Caco-2 (cell line): ENCODE measurements around the gene PRDM11. TPM values are rescaled to one million over a fixed set of nuclear protein-coding genes. Genes with fewer than 3 reads are reported as not detected.

ENCODE experiments used
- BruUV-seq: library from RNA; stranded (reverse); fragments of 400-500 nt; replicated peaks from 2 replicates; lab custom pipeline; 2021; lab: Mats Ljungman, UMichigan
- CTCF ChIA-PET: fragments of 300-600 bp; sonication (Branson Sonifier 250); formaldehyde crosslinking; loops from one replicate; lab custom pipeline; 2022; ENCODE audit warnings: antibody characterized with exemption; lab: Charles Lee
- POLR2A ChIA-PET: fragments of 300-600 bp; sonication (Branson Sonifier 250); formaldehyde crosslinking; loops from one replicate; lab custom pipeline; 2022; ENCODE audit warnings: antibody characterized with exemption; lab: Charles Lee
- DNase-seq, 2 experiments: peaks; one replicate each; pipeline versions ENCODE4 v3.0.0 to v3.0.0-alpha.2; 2020 to 2022
- H3K27me3 ChIP-seq: replicated peaks from 2 replicates; pipeline ENCODE4 v1.6.0; 2011; ENCODE audit warnings: low read length; ENCODE audit not compliant: control insufficient read depth, insufficient read depth
- H3K36me3 ChIP-seq: 2 replicates; pipeline ENCODE4 v1.5.1; 2011; ENCODE audit warnings: low read length; ENCODE audit not compliant: control insufficient read depth, insufficient read depth
- H3K4me1 ChIP-seq: fragments of 250-450 bp; sonication (Bioruptor Pico); 2 replicates; pipeline ENCODE4 v1.5.1; 2020; ENCODE audit warnings: mild to moderate bottlenecking
- H3K4me3 ChIP-seq: 2 replicates; pipeline ENCODE4 v1.5.1; 2011; ENCODE audit warnings: low read depth, mild to moderate bottlenecking, control low read depth, low read length
- H3K9me3 ChIP-seq: fragments of 250-450 bp; sonication (Bioruptor Pico); 2 replicates; pipeline ENCODE4 v1.5.1; 2020; ENCODE audit warnings: mild to moderate bottlenecking, moderate library complexity
- H3K27ac Mint-ChIP-seq: one replicate; pipeline ENCODE4 v1.8.0; 2022; ENCODE audit warnings: mixed read lengths; ENCODE audit not compliant: unreplicated experiment
- H3K27me3 Mint-ChIP-seq: one replicate; pipeline ENCODE4 v1.8.0; 2022; ENCODE audit warnings: mixed read lengths; ENCODE audit not compliant: insufficient read depth, unreplicated experiment
- H3K36me3 Mint-ChIP-seq: one replicate; pipeline ENCODE4 v1.8.0; 2022; ENCODE audit warnings: mild to moderate bottlenecking, mixed read lengths; ENCODE audit not compliant: insufficient read depth, unreplicated experiment
- H3K4me1 Mint-ChIP-seq: one replicate; pipeline ENCODE4 v1.8.0; 2022; ENCODE audit warnings: low read depth, mixed read lengths; ENCODE audit not compliant: unreplicated experiment
- H3K4me3 Mint-ChIP-seq: one replicate; pipeline ENCODE4 v1.8.0; 2022; ENCODE audit warnings: mild to moderate bottlenecking, moderate library complexity, mixed read lengths; ENCODE audit not compliant: unreplicated experiment
- H3K9me3 Mint-ChIP-seq: one replicate; pipeline ENCODE4 v1.8.0; 2022; ENCODE audit warnings: mixed read lengths; ENCODE audit not compliant: unreplicated experiment
- intact Hi-C: fragments of 100-400 bp; cut with micrococcal nuclease; formaldehyde crosslinking; loops from one replicate; pipeline ENCODE4 v1.10.0; 2022; ENCODE audit not compliant: unreplicated experiment
- total RNA-seq: library from RNA; stranded (reverse); gene quantifications from 2 replicates; pipeline ENCODE4 v1.2.3, GENCODE V29; 2022
- TF ChIP-seq, protein P1 (sequence below), 2 experiments: fragments of 200-600 bp in 1 of 2; IDR thresholded peaks; 1 replicate in 1 of 2; 2 replicates in 1 of 2; pipeline versions ENCODE4 v1.5.1 to v1.8.0; 2011 to 2022; ENCODE audit warnings: antibody characterized with exemption in 1 of 2, control low read depth in 1 of 2, inconsistent platforms in 1 of 2, low read depth in 1 of 2, low read length in 1 of 2, mild to moderate bottlenecking in 1 of 2, moderate library complexity in 1 of 2; ENCODE audit not compliant: insufficient read depth in 1 of 2, severe bottlenecking in 1 of 2, unreplicated experiment in 1 of 2

PRDM11 gene
- total RNA-seq, 1 experiment from 2014 or later: 11.8 TPM

DNA sequence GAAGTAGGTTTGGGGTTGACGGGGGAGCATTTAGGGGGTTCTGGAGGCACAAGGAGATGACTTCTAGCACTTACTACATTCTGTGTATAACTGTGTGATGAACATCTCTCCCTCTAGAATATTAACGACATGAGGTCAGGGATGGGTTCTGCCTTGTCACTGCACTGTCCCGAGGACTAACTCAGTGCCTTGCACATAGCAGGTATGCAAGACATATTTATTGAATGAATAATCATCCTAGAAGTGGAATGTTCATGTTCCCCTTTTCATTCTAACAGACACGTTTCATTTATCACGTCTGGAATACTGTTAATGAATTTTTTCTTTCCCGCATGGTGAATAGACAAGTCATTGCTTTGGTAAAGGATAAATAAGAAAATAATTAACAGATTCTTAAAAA is 127.1 kb downstream of the PRDM11 start:
- H3K4me3 Mint-ChIP-seq: no peak overlapping the region
- H3K27ac Mint-ChIP-seq: no peak overlapping the region
- DNase-seq: no peak
- ChIA-PET CTCF (no interaction called here), POLR2A (no interaction called here)
- H3K4me3 ChIP-seq: no peak overlapping the region
- H3K27me3 Mint-ChIP-seq: peaks cover 8% of the 10 kb centered on the region
- no peaks in the 10 kb centered on the region for H3K9me3 Mint-ChIP-seq
- H3K27me3 ChIP-seq: no peaks in the 10 kb centered on the region
- H3K36me3 Mint-ChIP-seq: no peaks in the 10 kb centered on the region
- TF ChIP-seq, protein P1, sequence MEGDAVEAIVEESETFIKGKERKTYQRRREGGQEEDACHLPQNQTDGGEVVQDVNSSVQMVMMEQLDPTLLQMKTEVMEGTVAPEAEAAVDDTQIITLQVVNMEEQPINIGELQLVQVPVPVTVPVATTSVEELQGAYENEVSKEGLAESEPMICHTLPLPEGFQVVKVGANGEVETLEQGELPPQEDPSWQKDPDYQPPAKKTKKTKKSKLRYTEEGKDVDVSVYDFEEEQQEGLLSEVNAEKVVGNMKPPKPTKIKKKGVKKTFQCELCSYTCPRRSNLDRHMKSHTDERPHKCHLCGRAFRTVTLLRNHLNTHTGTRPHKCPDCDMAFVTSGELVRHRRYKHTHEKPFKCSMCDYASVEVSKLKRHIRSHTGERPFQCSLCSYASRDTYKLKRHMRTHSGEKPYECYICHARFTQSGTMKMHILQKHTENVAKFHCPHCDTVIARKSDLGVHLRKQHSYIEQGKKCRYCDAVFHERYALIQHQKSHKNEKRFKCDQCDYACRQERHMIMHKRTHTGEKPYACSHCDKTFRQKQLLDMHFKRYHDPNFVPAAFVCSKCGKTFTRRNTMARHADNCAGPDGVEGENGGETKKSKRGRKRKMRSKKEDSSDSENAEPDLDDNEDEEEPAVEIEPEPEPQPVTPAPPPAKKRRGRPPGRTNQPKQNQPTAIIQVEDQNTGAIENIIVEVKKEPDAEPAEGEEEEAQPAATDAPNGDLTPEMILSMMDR (IDR thresholded peaks at IDR 0.05; ENCODE audit: insufficient read depth in 1 of 2, low read depth in 1 of 2, low read length in 1 of 2, severe bottlenecking in 1 of 2, unreplicated experiment in 1 of 2): no peak
- H3K36me3 ChIP-seq: no peaks in the 10 kb centered on the region
- H3K4me1 ChIP-seq: peaks cover 4% of the 10 kb centered on the region; the same call in 1 of the 2 replicates
- intact Hi-C loops: no loop called here
- BruUV-seq: no TSS peak
- no peaks in the 10 kb centered on the region for H3K9me3 ChIP-seq
- peaks cover 14% of the 10 kb centered on the region for H3K4me1 Mint-ChIP-seq

DNA sequence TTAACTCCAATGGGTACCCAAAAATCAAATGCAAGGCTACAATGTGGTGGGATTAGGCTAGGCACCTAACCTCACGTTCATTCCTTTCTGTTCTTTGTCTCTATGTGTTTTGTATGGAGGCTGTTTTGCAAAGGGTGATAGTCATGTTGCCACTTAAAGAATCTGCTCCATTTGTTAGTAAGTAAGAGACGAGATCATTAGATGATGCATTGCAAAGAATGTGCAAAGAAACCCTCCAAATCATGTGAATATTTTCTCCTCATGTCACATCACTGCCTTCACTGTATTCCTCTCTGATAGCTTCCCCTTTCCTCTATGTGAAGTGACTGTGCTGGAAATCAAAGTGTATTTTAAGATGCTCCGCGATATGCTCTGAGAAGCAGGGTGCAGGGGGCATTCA is 127.8 kb downstream of the PRDM11 start:
- TF ChIP-seq, protein P1 (IDR thresholded peaks at IDR 0.05; ENCODE audit: insufficient read depth in 1 of 2, low read depth in 1 of 2, low read length in 1 of 2, severe bottlenecking in 1 of 2, unreplicated experiment in 1 of 2): no peak
- Mint-ChIP-seq H3K36me3 (no peaks in the 10 kb centered on the region), H3K4me3 (no peak overlapping the region), H3K4me1 (peaks cover 14% of the 10 kb centered on the region), H3K27ac (no peak overlapping the region), H3K9me3 (no peaks in the 10 kb centered on the region), H3K27me3 (peaks cover 8% of the 10 kb centered on the region)
- no peak for DNase-seq
- Histone ChIP-seq H3K9me3 (no peaks in the 10 kb centered on the region), H3K4me1 (peaks cover 4% of the 10 kb centered on the region; the same call in 1 of the 2 replicates), H3K4me3 (no peak overlapping the region), H3K36me3 (no peaks in the 10 kb centered on the region), H3K27me3 (no peaks in the 10 kb centered on the region)
- ChIA-PET CTCF (no interaction called here), POLR2A (no interaction called here)
- intact Hi-C loops: no loop called here
- no TSS peak for BruUV-seq

DNA sequence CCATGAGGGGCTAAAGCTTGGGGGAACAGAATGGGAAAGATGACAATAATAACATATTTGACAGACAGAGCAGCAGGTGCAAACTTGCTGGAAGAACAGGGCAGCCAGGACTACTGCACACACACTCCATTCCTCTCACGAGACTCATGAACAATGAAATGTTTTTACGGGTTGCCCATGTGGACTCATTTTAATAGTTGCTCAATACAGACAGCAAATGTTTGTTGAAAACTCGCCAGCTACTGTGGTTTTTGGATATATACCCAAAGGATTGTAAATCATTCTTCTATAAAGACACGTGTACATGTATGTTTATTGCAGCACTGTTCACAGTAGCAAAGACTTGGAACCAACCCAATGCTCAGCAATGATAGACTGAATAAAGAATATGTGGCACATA is 129.4 kb downstream of the PRDM11 start:
- ChIA-PET CTCF (no interaction called here), POLR2A (no interaction called here)
- H3K4me3 ChIP-seq: no peak overlapping the region
- peaks cover 8% of the 10 kb centered on the region for H3K27me3 Mint-ChIP-seq
- no peaks in the 10 kb centered on the region for H3K36me3 Mint-ChIP-seq
- H3K4me3 Mint-ChIP-seq: no peak overlapping the region
- DNase-seq: no peak
- intact Hi-C loops: no loop called here
- no peaks in the 10 kb centered on the region for H3K27me3 ChIP-seq
- peaks cover 2% of the 10 kb centered on the region; the same call in 1 of the 2 replicates for H3K4me1 ChIP-seq
- H3K36me3 ChIP-seq: no peaks in the 10 kb centered on the region
- H3K9me3 ChIP-seq: peaks cover 3% of the 10 kb centered on the region; the same call in 1 of the 2 replicates
- peaks cover 12% of the 10 kb centered on the region for H3K9me3 Mint-ChIP-seq
- peaks cover 14% of the 10 kb centered on the region for H3K4me1 Mint-ChIP-seq
- BruUV-seq: no TSS peak
- H3K27ac Mint-ChIP-seq: no peak overlapping the region
- TF ChIP-seq, protein P1 (IDR thresholded peaks at IDR 0.05; ENCODE audit: insufficient read depth in 1 of 2, low read depth in 1 of 2, low read length in 1 of 2, severe bottlenecking in 1 of 2, unreplicated experiment in 1 of 2): no peak
